Smooth muscle cell (in vitro differentiated cells): ENCODE data around the gene NIPAL4. TPM values are rescaled to one million over a fixed set of nuclear protein-coding genes. Genes with fewer than 3 reads are reported as not detected.

Source experiments
- DNase-seq: peaks from one replicate; lab custom pipeline; 2025; ENCODE audit not compliant: unreplicated experiment; lab: John Stamatoyannopoulos, UW
- H2AFZ ChIP-seq: fragments of 200-600 bp; sonication (generic); 2 replicates; pipeline ENCODE4 v1.6.0; 2016; ENCODE audit warnings: antibody characterized with exemption, low read depth, mild to moderate bottlenecking
- H3F3A ChIP-seq: fragments of 200-600 bp; sonication (generic); 2 replicates; pipeline ENCODE4 v1.6.0; 2017; ENCODE audit warnings: antibody characterized with exemption, low read depth
- H3K27ac ChIP-seq: fragments of 200-600 bp; sonication (generic); 2 replicates; pipeline ENCODE4 v1.5.1; 2016; ENCODE audit warnings: low read depth, mild to moderate bottlenecking
- H3K27me3 ChIP-seq: fragments of 200-600 bp; sonication (generic); 2 replicates; pipeline ENCODE4 v1.6.1; 2016; ENCODE audit warnings: low read depth, mild to moderate bottlenecking
- H3K36me3 ChIP-seq: fragments of 200-600 bp; sonication (generic); 2 replicates; pipeline ENCODE4 v1.5.1; 2016; ENCODE audit warnings: low read depth
- H3K4me1 ChIP-seq: fragments of 200-600 bp; sonication (generic); 2 replicates; pipeline ENCODE4 v1.5.1; 2016; ENCODE audit warnings: low read depth
- H3K4me2 ChIP-seq: fragments of 200-600 bp; sonication (generic); 2 replicates; pipeline ENCODE4 v1.6.0; 2016; ENCODE audit warnings: mild to moderate bottlenecking
- H3K4me3 ChIP-seq: fragments of 200-600 bp; sonication (generic); 2 replicates; pipeline ENCODE4 v1.5.1; 2016; ENCODE audit warnings: mild to moderate bottlenecking
- H3K79me2 ChIP-seq: fragments of 200-600 bp; sonication (generic); 2 replicates; pipeline ENCODE4 v1.6.0; 2016; ENCODE audit warnings: low read depth, mild to moderate bottlenecking
- H3K9ac ChIP-seq: fragments of 200-600 bp; sonication (generic); 2 replicates; pipeline ENCODE4 v1.6.0; 2016; ENCODE audit warnings: low read depth
- H3K9me3 ChIP-seq: fragments of 200-600 bp; sonication (generic); replicated peaks from 2 replicates; pipeline ENCODE4 v1.5.1; 2016; ENCODE audit warnings: low read depth
- H4K20me1 ChIP-seq: fragments of 200-600 bp; sonication (generic); 2 replicates; pipeline ENCODE4 v1.6.0; 2016; ENCODE audit warnings: low read depth
- CTCF ChIP-seq: fragments of 200-600 bp; sonication (generic); IDR thresholded peaks from 2 replicates; pipeline ENCODE4 v1.5.1; 2017; ENCODE audit warnings: borderline replicate concordance, mild to moderate bottlenecking, antibody characterized with exemption; ENCODE audit not compliant: insufficient read depth, poor library complexity, severe bottlenecking
- WGBS: methylation state at CpG from one replicate; pipeline ENCODE4 v1.1.7; 2016; ENCODE audit warnings: low lambda C conversion rate; 5-methylcytosine and 5-hydroxymethylcytosine counted together
- polyA plus RNA-seq: library from polyadenylated mRNA; unstranded; fragments of >200 nt; fragmentation: Nextera tagmentation; extraction: Ambion mirVana; gene quantifications from 2 replicates; pipeline ENCODE4 v1.2.1, GENCODE V29; 2016
- total RNA-seq: library from RNA; depleted of rRNA; stranded (reverse); fragments of >200 nt; gene quantifications from 2 replicates; pipeline ENCODE4 v1.2.3, GENCODE V29; 2014

The NIPAL4 gene
- total and polyA plus RNA-seq, 2 experiments from 2014 or later = 0.37 to 6.9 TPM

GRCh38 chr5:157484768-157485167, 24.8 kb downstream of the NIPAL4 start:
- Histone ChIP-seq H2AFZ (no peak overlapping the region), H3K9me3 (no peaks in the 10 kb centered on the region), H3K9ac (no peak overlapping the region), H3K36me3 (peaks cover 9% of the 10 kb centered on the region), H3F3A (no peaks in the 10 kb centered on the region), H3K4me1 (no peaks in the 10 kb centered on the region), H3K4me2 (no peak overlapping the region), H4K20me1 (peaks cover 21% of the 10 kb centered on the region), H3K79me2 (no peaks in the 10 kb centered on the region), H3K27ac (no peak overlapping the region), H3K27me3 (no peaks in the 10 kb centered on the region), H3K4me3 (no peak overlapping the region)
- DNase-seq = no peak
- WGBS = 89% methylated on average over 5 of the region's 5 CpGs
- no peak for TF ChIP-seq CTCF

- no peak overlapping the region for H2AFZ ChIP-seq
- no peak overlapping the region for H3K9ac ChIP-seq
- 100% methylated on average over 2 of the region's 2 CpGs for WGBS
- peaks cover 21% of the 10 kb centered on the region for H4K20me1 ChIP-seq
- H3K4me2 ChIP-seq = no peak overlapping the region
- H3K27me3 ChIP-seq = no peaks in the 10 kb centered on the region
- TF ChIP-seq CTCF = no peak
- no peaks in the 10 kb centered on the region for H3K79me2 ChIP-seq
- no peaks in the 10 kb centered on the region for H3F3A ChIP-seq
- no peaks in the 10 kb centered on the region for H3K4me1 ChIP-seq
- H3K9me3 ChIP-seq = no peaks in the 10 kb centered on the region
- DNase-seq = no peak
- H3K36me3 ChIP-seq = peaks cover 9% of the 10 kb centered on the region
- H3K27ac ChIP-seq = no peak overlapping the region
- H3K4me3 ChIP-seq = no peak overlapping the region
Measured at GRCh38 chr5:157485340-157485739, 25.3 kb downstream of the NIPAL4 start.

- no peak for TF ChIP-seq CTCF
- no peaks in the 10 kb centered on the region for H3K79me2 ChIP-seq
- no peak for DNase-seq
Measured at GRCh38 chr5:157485811-157486210, 25.8 kb downstream of the NIPAL4 start.

GRCh38 chr5:157486221-157486681, 26.2 kb downstream of the NIPAL4 start:
- TF ChIP-seq CTCF = no peak
- Histone ChIP-seq H3K36me3 (peaks cover 9% of the 10 kb centered on the region), H3K9ac (no peak overlapping the region), H3K27me3 (no peaks in the 10 kb centered on the region), H2AFZ (no peak overlapping the region), H4K20me1 (peaks cover 21% of the 10 kb centered on the region), H3K79me2 (no peaks in the 10 kb centered on the region), H3K4me2 (no peak overlapping the region), H3K4me1 (no peaks in the 10 kb centered on the region), H3F3A (no peaks in the 10 kb centered on the region), H3K27ac (no peak overlapping the region), H3K9me3 (no peaks in the 10 kb centered on the region), H3K4me3 (no peak overlapping the region)
- DNase-seq = no peak
- WGBS = 96% methylated on average over 8 of the region's 8 CpGs

More at GRCh38 chr5:157485811-157486210, 25.8 kb downstream of the NIPAL4 start:
- no peaks in the 10 kb centered on the region for H3K4me1 ChIP-seq
- H3K27me3 ChIP-seq = no peaks in the 10 kb centered on the region
- H4K20me1 ChIP-seq = peaks cover 21% of the 10 kb centered on the region
- H3F3A ChIP-seq = no peaks in the 10 kb centered on the region
- H3K4me2 ChIP-seq = no peak overlapping the region
- H3K9ac ChIP-seq = no peak overlapping the region
- H3K36me3 ChIP-seq = peaks cover 9% of the 10 kb centered on the region
- H3K4me3 ChIP-seq = no peak overlapping the region
- H2AFZ ChIP-seq = no peak overlapping the region
- no peaks in the 10 kb centered on the region for H3K9me3 ChIP-seq
- WGBS = 93% methylated on average over 3 of the region's 3 CpGs
- no peak overlapping the region for H3K27ac ChIP-seq
